Measurements from ENCODE around the gene OTUB1.
"Not testable (repeated sequence)": the region's sequence is repeated elsewhere in the genome, so short reads cannot be mapped to it uniquely, and the experiment has no call there.

OTUB1 gene

DNA sequence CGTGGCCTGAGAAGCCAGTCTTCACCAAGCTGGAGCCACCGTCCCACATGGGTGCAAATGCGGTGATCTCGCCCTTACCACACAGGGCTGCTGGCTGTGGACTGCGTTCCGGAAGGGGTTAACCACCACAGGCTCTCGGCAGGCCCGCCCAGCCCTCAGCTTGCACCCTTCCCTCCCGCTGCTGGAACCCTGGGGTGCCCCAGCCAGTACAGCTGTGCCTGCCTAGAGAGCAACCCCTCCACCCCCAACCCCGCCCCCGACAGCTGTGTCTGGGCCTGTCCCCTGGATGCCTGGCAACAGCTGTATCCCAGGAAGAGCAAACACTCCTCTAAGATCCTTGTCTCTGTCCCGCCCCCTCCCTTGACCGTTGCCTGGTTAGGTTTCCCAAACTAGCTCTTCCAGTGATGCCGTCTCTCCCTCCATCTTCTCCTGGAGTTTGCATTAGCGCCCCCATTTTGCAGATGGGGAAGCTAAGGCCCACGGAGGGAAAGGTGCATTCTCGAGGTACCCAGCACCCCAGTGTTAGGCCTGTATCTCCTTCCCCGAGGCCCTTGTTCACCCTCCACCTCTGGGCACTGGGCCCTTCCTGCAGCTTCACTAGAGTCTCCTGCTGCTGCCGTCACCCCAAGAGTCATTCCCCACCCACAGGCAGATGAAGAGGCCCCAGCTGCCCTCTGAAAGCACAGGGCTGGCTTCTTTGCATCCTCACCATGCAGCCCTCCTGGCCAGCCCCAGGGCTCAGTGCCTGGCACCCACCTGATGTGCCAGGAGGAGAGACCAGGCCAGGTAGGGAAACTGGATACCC lies 24.4 kb upstream of the OTUB1 start:
- DNase-seq (ENCODE audit: low read depth) = peak; percentile 43
- TF ChIP-seq, protein P1, sequence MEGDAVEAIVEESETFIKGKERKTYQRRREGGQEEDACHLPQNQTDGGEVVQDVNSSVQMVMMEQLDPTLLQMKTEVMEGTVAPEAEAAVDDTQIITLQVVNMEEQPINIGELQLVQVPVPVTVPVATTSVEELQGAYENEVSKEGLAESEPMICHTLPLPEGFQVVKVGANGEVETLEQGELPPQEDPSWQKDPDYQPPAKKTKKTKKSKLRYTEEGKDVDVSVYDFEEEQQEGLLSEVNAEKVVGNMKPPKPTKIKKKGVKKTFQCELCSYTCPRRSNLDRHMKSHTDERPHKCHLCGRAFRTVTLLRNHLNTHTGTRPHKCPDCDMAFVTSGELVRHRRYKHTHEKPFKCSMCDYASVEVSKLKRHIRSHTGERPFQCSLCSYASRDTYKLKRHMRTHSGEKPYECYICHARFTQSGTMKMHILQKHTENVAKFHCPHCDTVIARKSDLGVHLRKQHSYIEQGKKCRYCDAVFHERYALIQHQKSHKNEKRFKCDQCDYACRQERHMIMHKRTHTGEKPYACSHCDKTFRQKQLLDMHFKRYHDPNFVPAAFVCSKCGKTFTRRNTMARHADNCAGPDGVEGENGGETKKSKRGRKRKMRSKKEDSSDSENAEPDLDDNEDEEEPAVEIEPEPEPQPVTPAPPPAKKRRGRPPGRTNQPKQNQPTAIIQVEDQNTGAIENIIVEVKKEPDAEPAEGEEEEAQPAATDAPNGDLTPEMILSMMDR (IDR thresholded peaks at IDR 0.05; ENCODE audit: low read length, missing control alignments) = no peak
- no peak overlapping the region for H3K4me3 ChIP-seq (replicated peaks; ENCODE audit: low read depth, low read length)

DNA sequence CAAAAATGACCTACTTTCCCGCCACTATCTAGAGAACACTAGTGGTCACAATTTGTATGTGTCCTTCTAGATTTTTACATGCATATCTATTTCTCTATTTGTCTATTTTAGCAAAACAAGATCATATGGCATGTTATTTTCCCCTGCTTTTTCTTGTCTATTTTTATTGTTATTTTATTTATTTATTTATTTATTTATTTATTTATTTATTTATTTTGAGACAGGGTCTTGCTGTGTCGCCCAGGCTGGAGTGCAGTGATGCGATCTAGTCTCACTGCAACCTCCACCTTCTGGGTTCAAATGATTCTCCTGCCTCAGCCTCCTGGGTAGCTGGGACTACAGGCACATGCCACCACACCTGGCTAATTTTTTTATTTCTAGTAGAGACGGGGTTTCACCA lies 22.3 kb upstream of the OTUB1 start:
- not testable (repeated sequence) for H3K4me3 ChIP-seq (replicated peaks; ENCODE audit: low read depth, low read length); DNase-seq (ENCODE audit: low read depth)

DNA sequence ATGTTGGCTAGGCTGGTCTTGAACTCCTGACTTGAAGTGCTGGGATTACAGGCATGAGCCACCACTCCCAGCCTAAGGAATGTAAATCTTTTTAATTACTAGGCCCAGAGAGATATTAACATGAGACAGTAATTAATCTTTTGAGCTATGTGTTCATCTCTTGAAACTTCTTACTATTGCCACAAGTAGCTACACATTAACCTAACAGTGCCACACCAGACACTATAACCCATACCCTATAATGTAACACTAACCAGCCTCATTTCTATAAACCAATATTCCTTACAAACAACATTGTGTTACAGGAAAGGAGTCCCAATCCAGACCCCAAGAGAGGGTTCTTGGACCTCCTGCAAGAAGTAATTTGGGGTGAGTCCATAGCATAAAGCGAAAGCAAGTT lies 19.8 kb upstream of the OTUB1 start:
- no peak overlapping the region for H3K4me3 ChIP-seq (replicated peaks; ENCODE audit: low read depth, low read length)
- TF ChIP-seq, protein P1 (IDR thresholded peaks at IDR 0.05; ENCODE audit: low read length, missing control alignments) = no peak
- DNase-seq (ENCODE audit: low read depth) = no peak

DNA sequence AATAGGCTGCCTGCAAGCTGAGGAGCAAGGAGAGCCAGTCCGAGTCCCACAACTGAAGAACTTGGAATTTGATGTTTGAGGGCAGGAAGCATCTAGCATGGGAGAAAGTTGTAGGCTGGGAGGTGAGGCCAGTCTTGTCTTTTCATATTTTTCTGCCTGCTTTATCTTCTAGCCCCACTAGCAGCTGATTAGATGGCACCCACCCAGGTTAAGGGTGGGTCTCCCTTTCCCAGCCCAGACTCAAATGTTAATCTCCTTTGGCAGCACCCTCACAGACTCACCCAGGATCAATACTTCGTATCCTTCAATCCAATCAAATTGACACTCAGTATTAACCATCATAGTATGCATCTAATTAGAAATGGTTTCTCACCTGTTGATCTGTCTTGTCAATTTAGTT lies 16.8 kb upstream of the OTUB1 start:
- no peak overlapping the region for H3K4me3 ChIP-seq (replicated peaks; ENCODE audit: low read depth, low read length)
- DNase-seq (ENCODE audit: low read depth) = no peak
- TF ChIP-seq, protein P1 (IDR thresholded peaks at IDR 0.05; ENCODE audit: low read length, missing control alignments) = no peak

DNA sequence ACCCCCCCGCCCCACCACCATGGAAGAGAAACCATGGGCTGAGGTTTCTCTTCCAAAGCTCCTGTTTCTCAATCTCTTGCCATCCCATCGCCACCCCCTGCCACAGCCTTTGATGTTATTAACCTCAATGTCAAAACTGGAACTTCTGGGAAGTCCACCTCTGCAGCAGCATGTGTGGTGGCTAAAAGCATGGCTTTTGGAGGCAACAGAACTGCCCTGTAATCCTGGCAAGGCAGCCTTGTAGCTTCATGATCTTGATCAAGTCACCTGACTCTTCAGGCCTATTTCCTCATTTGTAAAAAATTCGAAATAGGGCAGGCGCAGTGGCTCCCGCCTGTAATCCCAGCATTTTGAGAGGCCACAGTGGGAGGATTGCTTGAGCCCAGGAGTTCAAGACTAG lies 15.3 kb upstream of the OTUB1 start:
- DNase-seq (ENCODE audit: low read depth) = no peak
- H3K4me3 ChIP-seq (replicated peaks; ENCODE audit: low read depth, low read length) = no peak overlapping the region
- TF ChIP-seq, protein P1 (IDR thresholded peaks at IDR 0.05; ENCODE audit: low read length, missing control alignments) = no peak

DNA sequence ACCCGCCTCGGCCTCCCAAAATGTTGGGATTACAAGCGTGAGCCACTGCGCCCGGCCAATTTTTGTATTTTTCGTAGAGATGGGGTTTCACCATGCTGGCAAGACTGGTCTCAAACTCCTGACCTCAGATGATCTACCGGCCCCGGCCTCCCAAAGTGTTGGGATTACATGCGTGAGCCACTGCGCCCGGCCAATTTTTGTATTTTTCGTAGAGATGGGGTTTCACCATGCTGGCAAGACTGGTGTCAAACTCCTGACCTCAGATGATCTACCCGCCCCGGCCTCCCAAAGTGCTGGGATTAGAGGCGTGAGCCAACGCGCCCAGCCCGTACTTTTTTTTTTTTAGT lies 12.4 kb upstream of the OTUB1 start:
- H3K4me3 ChIP-seq (replicated peaks; ENCODE audit: low read depth, low read length) = peak overlapping the region; percentile 10

DNA sequence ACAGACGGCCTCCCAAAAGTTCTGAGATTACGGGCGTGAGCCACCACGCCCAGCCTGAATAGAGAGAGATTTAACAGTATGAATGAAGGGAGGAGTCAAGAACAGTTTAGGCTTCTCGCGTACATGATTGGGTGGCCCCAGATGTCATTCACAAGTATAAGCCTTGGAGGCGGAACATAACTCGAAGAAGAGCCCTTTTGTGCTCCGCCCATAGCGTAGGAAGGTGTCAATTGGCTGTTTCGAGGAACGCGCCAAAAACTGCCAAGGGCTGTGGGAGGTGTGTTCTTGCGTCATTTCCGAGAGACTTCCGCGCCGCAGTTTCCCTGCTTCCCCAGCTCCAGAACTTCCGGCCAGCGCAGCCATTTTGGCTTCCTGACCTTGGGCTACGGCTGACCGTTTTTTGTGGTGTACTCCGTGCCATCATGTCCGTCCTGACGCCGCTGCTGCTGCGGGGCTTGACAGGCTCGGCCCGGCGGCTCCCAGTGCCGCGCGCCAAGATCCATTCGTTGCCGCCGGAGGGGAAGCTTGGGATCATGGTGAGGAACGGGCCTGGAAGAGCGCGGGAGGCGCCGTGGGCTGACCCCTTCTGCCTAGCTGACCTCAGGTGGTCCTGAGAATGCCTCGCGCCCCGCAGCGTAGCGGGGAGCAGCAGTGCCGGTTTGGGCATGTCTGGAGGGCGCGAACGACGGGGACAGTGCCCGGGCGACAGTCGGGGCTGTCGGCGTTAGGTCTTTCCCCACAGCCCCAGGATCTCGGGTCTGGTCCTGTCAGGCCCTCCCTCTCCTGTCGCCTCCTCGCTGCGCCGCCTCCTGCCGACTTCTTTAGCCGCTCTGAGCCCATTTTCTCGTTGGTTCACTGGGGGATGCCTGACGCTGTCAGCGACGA lies 11.7 kb upstream of the OTUB1 start, which contains the start of gene COX8A:
Gene COX8A, plus strand, starts transcription at position 362 of the 885 bp plus-strand sequence. Its CDS starts 61 bp downstream, at position 423.
- peak; percentile 100 for DNase-seq (ENCODE audit: low read depth)
- H3K4me3 ChIP-seq (replicated peaks; ENCODE audit: low read depth, low read length) = peak within 1 kb of the TSS; percentile 95
- TF ChIP-seq, protein P1 (IDR thresholded peaks at IDR 0.05; ENCODE audit: low read length, missing control alignments) = peak; percentile 11

More for the DNA sequence above, 12.4 kb upstream of the OTUB1 start:
- not testable (repeated sequence) for DNase-seq (ENCODE audit: low read depth)
